Measurements from ENCODE around the gene RASSF7.

RASSF7 gene

DNA sequence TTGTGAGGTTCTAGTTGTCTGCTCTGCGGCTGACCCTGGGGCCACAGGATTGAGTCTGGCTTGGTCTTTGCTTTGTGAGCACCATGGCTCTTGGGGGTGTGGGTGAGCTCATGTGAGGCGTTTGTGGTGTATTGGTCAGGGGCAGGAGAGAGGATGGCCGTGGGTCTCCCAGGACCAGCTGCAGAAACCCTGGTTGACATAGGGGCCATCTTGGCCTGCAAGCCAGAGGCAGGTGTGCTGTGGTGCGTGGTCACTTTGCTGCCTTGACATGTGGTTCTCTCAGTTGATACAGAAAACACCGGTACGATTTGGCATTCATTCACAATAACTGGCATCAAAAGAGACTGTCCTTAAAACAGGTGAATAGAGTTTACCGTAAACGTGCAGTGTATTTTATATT lies 26.8 kb downstream of the RASSF7 start:
- no peak for DNase-seq

DNA sequence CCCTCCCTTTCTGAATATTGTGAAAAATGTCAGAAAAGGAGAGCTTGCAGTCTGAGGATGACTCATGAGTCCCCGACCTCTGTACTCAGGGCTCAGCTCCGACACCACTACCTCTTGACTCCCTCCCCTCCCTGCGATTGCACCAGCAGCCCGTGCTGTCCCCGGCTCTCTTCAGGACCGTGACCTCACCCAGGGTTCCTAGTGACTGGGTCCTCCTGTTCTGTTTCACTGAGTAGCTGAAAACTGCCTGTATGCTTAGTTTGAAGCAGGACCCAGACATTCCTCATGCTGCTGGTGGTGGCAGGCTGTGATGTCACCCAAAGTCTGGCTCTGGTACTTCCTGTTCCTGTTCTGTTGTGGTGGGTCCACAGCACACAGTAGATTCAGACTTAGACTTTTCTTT lies 27.2 kb downstream of the RASSF7 start:
- peak; percentile 60 for DNase-seq

- DNase-seq, result no peak
Observed at GRCh38 chr11:589798-590197, 29.0 kb downstream of the RASSF7 start.

- DNase-seq, result no peak
Observed at GRCh38 chr11:590997-591396, 30.2 kb downstream of the RASSF7 start.

DNA sequence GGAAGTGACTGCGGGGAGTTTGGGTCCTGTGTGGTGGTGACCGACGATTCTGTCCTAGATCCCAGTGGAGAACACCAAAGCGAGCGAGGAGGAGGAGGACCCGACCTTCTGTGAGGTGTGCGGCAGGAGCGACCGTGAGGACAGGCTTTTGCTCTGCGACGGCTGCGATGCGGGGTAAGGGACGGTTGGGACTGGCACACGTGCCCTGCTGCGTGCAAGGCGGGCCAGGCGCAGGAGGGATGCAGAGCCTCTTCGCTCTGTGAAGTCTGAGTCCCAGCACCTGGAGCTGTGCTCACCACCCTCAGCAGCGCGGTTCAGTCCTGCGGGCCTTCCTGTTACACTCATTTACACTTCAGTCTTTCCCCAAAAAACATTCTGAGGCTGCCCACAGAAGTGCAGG lies 31.7 kb downstream of the RASSF7 start:
- no peak for DNase-seq

DNA sequence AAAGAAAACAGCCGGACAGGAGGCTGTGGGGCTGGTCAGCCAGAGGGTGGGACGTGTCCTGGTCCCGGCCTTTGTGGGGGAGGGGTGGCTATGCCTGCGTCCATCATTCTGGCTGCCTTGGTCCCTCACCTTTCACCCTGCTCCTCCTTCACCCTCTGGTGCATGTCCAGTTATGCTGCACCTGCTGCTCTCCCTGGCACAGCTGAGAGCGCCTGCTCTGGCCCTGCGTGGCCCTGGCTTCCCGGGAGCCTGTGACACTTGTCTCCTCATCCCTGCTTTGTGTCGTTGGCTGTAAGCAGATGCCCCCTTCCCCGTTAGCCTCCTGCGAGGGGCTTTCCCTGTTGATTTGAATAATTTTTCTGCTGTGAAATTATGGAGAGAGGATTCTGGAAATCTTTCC lies 32.1 kb downstream of the RASSF7 start:
- DNase-seq, result no peak

DNA sequence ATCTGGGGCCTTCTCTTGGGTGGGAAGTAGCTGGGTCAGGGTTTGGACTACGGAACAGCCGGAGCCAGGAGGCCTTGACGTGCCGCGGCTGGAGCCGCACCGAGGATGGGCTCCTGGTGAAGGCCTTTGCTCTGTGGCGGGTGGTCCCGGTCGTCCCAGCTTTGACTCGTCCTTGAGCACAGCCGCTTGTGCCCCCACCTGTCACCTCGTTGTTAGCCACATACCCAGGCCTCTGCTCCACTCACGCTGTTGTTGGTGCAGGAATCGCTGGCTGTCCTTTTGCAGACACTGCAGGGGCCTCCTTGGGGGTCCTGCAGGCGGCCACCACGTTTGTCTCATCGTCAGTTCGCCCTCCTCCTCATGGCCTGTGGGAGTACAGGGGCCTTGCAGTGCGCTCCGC lies 32.6 kb downstream of the RASSF7 start:
- DNase-seq, result no peak

DNA sequence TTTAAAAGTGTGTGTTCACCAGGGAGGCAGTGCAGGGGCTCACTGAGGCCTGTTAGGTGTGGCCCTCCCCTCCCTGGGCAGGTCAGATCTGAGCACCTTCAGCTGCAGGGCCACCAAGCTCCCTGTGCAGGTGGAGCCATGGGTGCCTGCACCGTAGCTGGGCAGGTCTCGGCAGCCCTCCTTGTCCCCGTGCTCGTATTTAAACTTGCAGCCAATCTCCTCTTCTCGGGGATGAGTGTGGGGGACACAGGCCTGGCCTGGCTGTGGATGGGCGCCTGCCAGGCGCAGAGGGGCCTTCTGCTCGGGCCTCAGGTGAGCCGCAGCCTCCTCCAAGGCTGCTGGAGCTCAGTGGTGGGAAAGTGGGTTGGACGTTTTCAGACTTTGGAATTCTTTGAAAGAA lies 34.6 kb downstream of the RASSF7 start:
- no peak for DNase-seq

- DNase-seq, result no peak
Observed at GRCh38 chr11:596374-596773, 35.6 kb downstream of the RASSF7 start.

GRCh38 chr11:597166-597725 lies 36.5 kb downstream of the RASSF7 start:
- no peak for DNase-seq

- no peak for DNase-seq
Observed at GRCh38 chr11:598005-598680, 37.4 kb downstream of the RASSF7 start.

GRCh38 chr11:601573-602245 lies 40.9 kb downstream of the RASSF7 start:
- DNase-seq, result no peak

DNA sequence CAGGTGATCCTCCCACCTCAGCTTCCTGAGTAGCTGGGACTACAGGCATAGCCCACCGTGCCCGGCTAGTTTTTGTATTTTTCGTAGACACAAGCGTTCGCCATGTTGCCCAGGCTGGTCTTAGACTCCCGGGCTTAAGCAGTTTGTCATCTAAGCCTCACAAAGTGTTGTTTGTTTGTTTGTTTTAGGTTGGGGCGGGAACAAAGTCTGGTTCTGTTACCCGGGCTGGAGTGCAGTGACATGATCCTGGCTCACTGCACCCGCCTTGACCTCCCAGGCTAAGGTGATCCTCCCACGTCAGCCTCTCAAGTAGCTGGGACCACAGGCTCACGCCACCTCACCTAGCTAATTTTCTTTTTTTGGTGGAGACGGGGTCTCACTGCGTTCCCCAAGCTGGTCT lies 42.4 kb downstream of the RASSF7 start:
- no peak for DNase-seq

GRCh38 chr11:605286-606129 lies 44.7 kb downstream of the RASSF7 start:
- DNase-seq, result no peak

- DNase-seq, result no peak
Observed at GRCh38 chr11:606245-606644, 45.5 kb downstream of the RASSF7 start.

DNA sequence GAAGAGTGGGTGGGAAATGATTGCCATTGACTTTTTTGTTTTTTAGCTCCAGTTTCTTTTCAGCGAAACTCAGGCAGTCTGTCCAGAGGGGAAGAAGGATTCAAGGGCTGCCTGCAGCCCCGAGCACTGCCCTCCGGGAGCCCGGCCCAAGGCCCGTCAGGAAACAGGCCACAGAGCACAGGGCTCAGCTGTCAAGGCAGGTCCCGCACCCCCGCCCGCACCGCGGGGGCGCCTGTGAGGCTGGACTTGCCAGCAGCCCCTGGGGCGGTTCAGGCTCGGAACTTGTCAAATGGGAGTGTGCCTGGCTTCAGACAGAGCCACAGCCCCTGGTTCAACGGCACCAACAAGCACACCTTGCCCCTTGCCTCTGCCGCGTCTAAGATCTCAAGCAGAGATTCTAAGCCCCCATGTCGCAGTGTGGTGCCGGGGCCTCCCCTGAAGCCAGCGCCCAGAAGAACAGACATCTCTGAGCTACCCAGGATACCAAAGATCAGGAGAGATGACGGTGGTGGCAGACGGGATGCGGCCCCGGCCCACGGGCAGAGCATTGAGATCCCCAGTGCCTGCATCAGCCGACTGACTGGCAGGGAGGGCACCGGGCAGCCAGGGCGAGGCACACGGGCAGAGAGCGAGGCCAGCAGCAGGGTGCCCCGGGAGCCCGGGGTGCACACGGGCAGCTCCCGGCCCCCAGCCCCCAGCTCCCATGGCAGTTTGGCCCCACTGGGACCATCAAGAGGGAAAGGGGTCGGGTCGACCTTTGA lies 46.4 kb downstream of the RASSF7 start:
- no peak for DNase-seq

- no peak for DNase-seq
Observed at GRCh38 chr11:607971-608659, 47.3 kb downstream of the RASSF7 start.

GRCh38 chr11:608791-609251 lies 48.1 kb downstream of the RASSF7 start:
- DNase-seq, result no peak

GRCh38 chr11:609341-609811 lies 48.6 kb downstream of the RASSF7 start:
- no peak for DNase-seq

GRCh38 chr11:610146-610801 lies 49.5 kb downstream of the RASSF7 start:
- no peak for DNase-seq

Data from activated gamma-delta T cell treated with Interleukin-2 at 50 U/mL for 16 hours (primary cell).